Measurements from ENCODE around the gene HSPA1A.

DNA sequence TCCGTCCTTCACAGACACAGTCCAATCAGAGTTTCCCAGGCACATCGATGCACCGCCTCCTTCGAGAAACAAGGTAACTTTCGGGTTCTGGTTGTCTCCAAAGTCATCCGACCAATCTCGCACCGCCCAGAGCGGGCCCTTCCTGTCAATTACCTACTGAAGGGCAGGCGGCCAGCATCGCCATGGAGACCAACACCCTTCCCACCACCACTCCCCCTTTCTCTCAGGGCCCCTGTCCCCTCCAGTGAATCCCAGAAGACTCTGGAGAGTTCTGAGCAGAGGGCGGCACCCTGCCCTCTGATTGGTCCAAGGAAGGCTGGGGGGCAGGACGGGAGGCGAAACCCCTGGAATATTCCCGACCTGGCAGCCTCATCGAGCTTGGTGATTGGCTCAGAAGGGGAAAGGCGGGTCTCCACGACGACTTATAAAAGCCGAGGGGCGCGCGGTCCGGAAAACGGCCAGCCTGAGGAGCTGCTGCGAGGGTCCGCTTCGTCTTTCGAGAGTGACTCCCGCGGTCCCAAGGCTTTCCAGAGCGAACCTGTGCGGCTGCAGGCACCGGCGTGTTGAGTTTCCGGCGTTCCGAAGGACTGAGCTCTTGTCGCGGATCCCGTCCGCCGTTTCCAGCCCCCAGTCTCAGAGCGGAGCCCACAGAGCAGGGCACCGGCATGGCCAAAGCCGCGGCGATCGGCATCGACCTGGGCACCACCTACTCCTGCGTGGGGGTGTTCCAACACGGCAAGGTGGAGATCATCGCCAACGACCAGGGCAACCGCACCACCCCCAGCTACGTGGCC lies 12.1 kb downstream of the HSPA1A start, which contains the start of gene HSPA1B:
- TF ChIP-seq, protein P1, sequence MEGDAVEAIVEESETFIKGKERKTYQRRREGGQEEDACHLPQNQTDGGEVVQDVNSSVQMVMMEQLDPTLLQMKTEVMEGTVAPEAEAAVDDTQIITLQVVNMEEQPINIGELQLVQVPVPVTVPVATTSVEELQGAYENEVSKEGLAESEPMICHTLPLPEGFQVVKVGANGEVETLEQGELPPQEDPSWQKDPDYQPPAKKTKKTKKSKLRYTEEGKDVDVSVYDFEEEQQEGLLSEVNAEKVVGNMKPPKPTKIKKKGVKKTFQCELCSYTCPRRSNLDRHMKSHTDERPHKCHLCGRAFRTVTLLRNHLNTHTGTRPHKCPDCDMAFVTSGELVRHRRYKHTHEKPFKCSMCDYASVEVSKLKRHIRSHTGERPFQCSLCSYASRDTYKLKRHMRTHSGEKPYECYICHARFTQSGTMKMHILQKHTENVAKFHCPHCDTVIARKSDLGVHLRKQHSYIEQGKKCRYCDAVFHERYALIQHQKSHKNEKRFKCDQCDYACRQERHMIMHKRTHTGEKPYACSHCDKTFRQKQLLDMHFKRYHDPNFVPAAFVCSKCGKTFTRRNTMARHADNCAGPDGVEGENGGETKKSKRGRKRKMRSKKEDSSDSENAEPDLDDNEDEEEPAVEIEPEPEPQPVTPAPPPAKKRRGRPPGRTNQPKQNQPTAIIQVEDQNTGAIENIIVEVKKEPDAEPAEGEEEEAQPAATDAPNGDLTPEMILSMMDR (conservative IDR thresholded peaks at IDR 0.05; ENCODE audit: low read length) = no peak
- TF ChIP-seq EZH2phosphoT487 (IDR thresholded peaks at IDR 0.05; ENCODE audit: borderline replicate concordance, low read depth, low read length) = no peak

Data from OCI-LY7 (cell line).